ENCODE data around the gene EFHD2.

Gene EFHD2

GRCh38 chr1:15381805-15382204 is 27.9 kb upstream of the EFHD2 start:
- no peak for TF ChIP-seq CTCF (IDR thresholded peaks at IDR 0.05; ENCODE audit: low read depth, low read length, missing control alignments)
- DNase-seq (ENCODE audit: extremely low read depth, low read depth): no peak
- no peak overlapping the region for H3K4me3 ChIP-seq (replicated peaks; ENCODE audit: low read depth, low read length)

- no peak for DNase-seq (ENCODE audit: extremely low read depth, low read depth)
- no peak for TF ChIP-seq CTCF (IDR thresholded peaks at IDR 0.05; ENCODE audit: low read depth, low read length, missing control alignments)
- H3K4me3 ChIP-seq (replicated peaks; ENCODE audit: low read depth, low read length): no peak overlapping the region
These were observed 26.8 kb upstream of the EFHD2 start for GRCh38 chr1:15382601-15383518.

- DNase-seq (ENCODE audit: extremely low read depth, low read depth): no peak
- no peak overlapping the region for H3K4me3 ChIP-seq (replicated peaks; ENCODE audit: low read depth, low read length)
- no peak for TF ChIP-seq CTCF (IDR thresholded peaks at IDR 0.05; ENCODE audit: low read depth, low read length, missing control alignments)
These were observed 25.9 kb upstream of the EFHD2 start for GRCh38 chr1:15383810-15384209.

- no peak for TF ChIP-seq CTCF (IDR thresholded peaks at IDR 0.05; ENCODE audit: low read depth, low read length, missing control alignments)
- DNase-seq (ENCODE audit: extremely low read depth, low read depth): no peak
- no peak overlapping the region for H3K4me3 ChIP-seq (replicated peaks; ENCODE audit: low read depth, low read length)
These were observed 25.3 kb upstream of the EFHD2 start for GRCh38 chr1:15384301-15384901.

GRCh38 chr1:15385420-15385819 is 24.3 kb upstream of the EFHD2 start:
- DNase-seq (ENCODE audit: extremely low read depth, low read depth): no peak
- no peak for TF ChIP-seq CTCF (IDR thresholded peaks at IDR 0.05; ENCODE audit: low read depth, low read length, missing control alignments)
- no peak overlapping the region for H3K4me3 ChIP-seq (replicated peaks; ENCODE audit: low read depth, low read length)

- no peak overlapping the region for H3K4me3 ChIP-seq (replicated peaks; ENCODE audit: low read depth, low read length)
- DNase-seq (ENCODE audit: extremely low read depth, low read depth): no peak
- TF ChIP-seq CTCF (IDR thresholded peaks at IDR 0.05; ENCODE audit: low read depth, low read length, missing control alignments): no peak
These were observed 23.4 kb upstream of the EFHD2 start for GRCh38 chr1:15386164-15386749.
